Adipocyte (in vitro differentiated cells): ENCODE measurements around the gene NEU1.
"Not testable (repeated sequence)": the region's sequence is repeated elsewhere in the genome, so short reads cannot be mapped to it uniquely, and the experiment has no call there.

Experiments
- DNase-seq: peaks from one replicate; pipeline ENCODE4 v3.0.0-alpha.2; 2015; ENCODE audit warnings: low read depth
- H3K27me3 ChIP-seq: replicated peaks from 2 replicates; pipeline ENCODE4 v1.7.0; 2013; ENCODE audit warnings: mild to moderate bottlenecking, low read length, moderate library complexity; ENCODE audit not compliant: control insufficient read depth, insufficient read depth
- H3K36me3 ChIP-seq: 2 replicates; pipeline ENCODE4 v1.7.0; 2013; ENCODE audit warnings: low read length, mild to moderate bottlenecking, moderate library complexity; ENCODE audit not compliant: control insufficient read depth, insufficient read depth, severe bottlenecking
- H3K4me1 ChIP-seq: 2 replicates; pipeline ENCODE4 v1.7.0; 2013; ENCODE audit warnings: mild to moderate bottlenecking, low read length, moderate library complexity; ENCODE audit not compliant: control insufficient read depth, insufficient read depth
- H3K4me3 ChIP-seq: 2 replicates; pipeline ENCODE4 v1.7.0; 2013; ENCODE audit warnings: mild to moderate bottlenecking, low read length, moderate library complexity
- H3K9ac ChIP-seq: 2 replicates; pipeline ENCODE4 v1.7.0; 2013; ENCODE audit warnings: mild to moderate bottlenecking, low read length, moderate library complexity
- H3K9me3 ChIP-seq: 2 replicates; pipeline ENCODE4 v1.7.0; 2013; ENCODE audit warnings: mild to moderate bottlenecking, low read length, moderate library complexity; ENCODE audit not compliant: control insufficient read depth

NEU1 gene

DNA sequence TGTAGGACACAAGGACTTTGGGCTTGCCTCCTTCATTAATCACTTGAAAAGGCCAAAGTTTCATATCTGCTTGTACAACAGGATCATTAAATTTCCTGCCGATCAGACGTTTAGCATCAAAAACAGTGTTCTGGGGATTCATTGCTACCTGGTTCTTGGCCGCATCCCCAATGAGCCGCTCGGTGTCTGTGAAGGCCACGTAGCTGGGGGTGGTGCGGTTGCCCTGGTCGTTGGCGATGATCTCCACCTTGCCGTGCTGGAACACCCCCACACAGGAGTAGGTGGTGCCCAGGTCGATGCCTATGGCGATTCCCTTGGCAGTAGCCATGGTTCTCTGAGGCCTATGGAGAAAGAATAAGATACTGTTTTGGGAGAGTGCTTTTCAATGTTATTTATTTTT is 51.0 kb downstream of the NEU1 start:
- H3K9me3 ChIP-seq = no peaks in the 10 kb centered on the region
- no peak overlapping the region for H3K4me3 ChIP-seq
- no peak for DNase-seq
- peaks cover 12% of the 10 kb centered on the region for H3K4me1 ChIP-seq
- H3K27me3 ChIP-seq = no peaks in the 10 kb centered on the region
- H3K9ac ChIP-seq = no peak overlapping the region
- H3K36me3 ChIP-seq = no peaks in the 10 kb centered on the region

DNA sequence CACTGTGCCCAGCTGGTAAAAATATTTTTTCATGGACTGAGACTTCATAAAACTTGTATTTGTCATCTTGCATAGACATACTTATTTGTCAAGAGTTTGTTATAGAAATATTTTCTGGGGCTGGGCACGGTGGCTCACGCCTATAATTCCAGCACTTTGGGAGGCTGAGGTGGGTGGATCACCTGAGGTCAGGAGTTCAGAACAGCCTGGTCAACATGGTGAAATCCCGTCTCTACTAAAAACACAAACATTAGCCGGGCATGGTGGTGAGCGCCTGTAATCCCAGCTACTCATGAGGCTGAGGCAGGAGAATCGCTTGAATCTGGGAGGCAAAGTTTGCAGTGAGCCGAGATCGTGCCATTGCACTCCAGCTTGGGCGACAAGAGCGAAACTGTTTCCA is 54.0 kb downstream of the NEU1 start:
- not testable (repeated sequence) for H3K9ac ChIP-seq, H3K27me3 ChIP-seq, H3K4me3 ChIP-seq, H3K9me3 ChIP-seq, DNase-seq, H3K36me3 ChIP-seq
- peaks cover 14% of the 10 kb centered on the region for H3K4me1 ChIP-seq
